ENCODE measurements around the gene CRB1. TPM values are rescaled to one million over a fixed set of nuclear protein-coding genes. Genes with fewer than 3 reads are reported as not detected.

The CRB1 gene
- total and polyA plus RNA-seq, 4 donors, result 0.03 to 0.55 (median 0.30) TPM

GRCh38 chr1:197448121-197448779 is 180.2 kb downstream of the CRB1 start:
- no peak for ATAC-seq (ENCODE audit: insufficient read depth, low FRiP score)
- H3K9ac ChIP-seq (ENCODE audit: insufficient read depth in 1 of 2, low read length in 2 of 2), result no peak overlapping the region
- no peak overlapping the region for H3K27ac ChIP-seq (ENCODE audit: low read depth in 1 of 2, low read length in 1 of 2)
- H3K9me3 ChIP-seq (ENCODE audit: control insufficient read depth in 4 of 4, insufficient read depth in 3 of 4, low read length in 3 of 4), result no peaks in the 10 kb centered on the region
- H3K4me3 ChIP-seq, result no peak overlapping the region
- peaks cover 0 to 3% (median 0%) of the 10 kb centered on the region in 3 donors for H3K27me3 ChIP-seq (ENCODE audit: control insufficient read depth in 3 of 3, insufficient read depth in 3 of 3, low read length in 2 of 3)
- H3K4me1 ChIP-seq (ENCODE audit: control insufficient read depth in 5 of 5, insufficient read depth in 5 of 5, low read length in 5 of 5), result peaks cover 0 to 6% (median 0%) of the 10 kb centered on the region in 5 donors
- no peaks in the 10 kb centered on the region for H3K36me3 ChIP-seq (ENCODE audit: control insufficient read depth in 4 of 4, insufficient read depth in 4 of 4, low read length in 4 of 4)
- WGBS, 2 donors, result 70 to 82% methylated on average over 2 of the region's 2 CpGs
- no peak for TF ChIP-seq CTCF (IDR thresholded peaks at IDR 0.05; ENCODE audit: control extremely low read depth, extremely low read depth)
- no peak for DNase-seq

GRCh38 chr1:197451381-197451780 is 183.3 kb downstream of the CRB1 start:
- Histone ChIP-seq H3K9ac (ENCODE audit: insufficient read depth in 1 of 2, low read length in 2 of 2) (no peak overlapping the region), H3K4me3 (no peak overlapping the region), H3K9me3 (ENCODE audit: control insufficient read depth in 4 of 4, insufficient read depth in 3 of 4, low read length in 3 of 4) (no peaks in the 10 kb centered on the region), H3K4me1 (ENCODE audit: control insufficient read depth in 5 of 5, insufficient read depth in 5 of 5, low read length in 5 of 5) (peaks cover 0 to 6% (median 0%) of the 10 kb centered on the region in 5 donors), H3K36me3 (ENCODE audit: control insufficient read depth in 4 of 4, insufficient read depth in 4 of 4, low read length in 4 of 4) (no peaks in the 10 kb centered on the region), H3K27ac (ENCODE audit: low read depth in 1 of 2, low read length in 1 of 2) (no peak overlapping the region), H3K27me3 (ENCODE audit: control insufficient read depth in 3 of 3, insufficient read depth in 3 of 3, low read length in 2 of 3) (peaks cover 0 to 3% (median 0%) of the 10 kb centered on the region in 3 donors)
- no peak for TF ChIP-seq CTCF (IDR thresholded peaks at IDR 0.05; ENCODE audit: control extremely low read depth, extremely low read depth)
- ATAC-seq (ENCODE audit: insufficient read depth, low FRiP score) (no peak), DNase-seq (peak; percentile 24 to 78 (median 64))
- WGBS, 2 donors, result 72 to 82% methylated on average over 5 of the region's 5 CpGs

GRCh38 chr1:197453376-197454058 is 185.5 kb downstream of the CRB1 start:
- no peaks in the 10 kb centered on the region for H3K27me3 ChIP-seq (ENCODE audit: control insufficient read depth in 3 of 3, insufficient read depth in 3 of 3, low read length in 2 of 3)
- no peaks in the 10 kb centered on the region for H3K36me3 ChIP-seq (ENCODE audit: control insufficient read depth in 4 of 4, insufficient read depth in 4 of 4, low read length in 4 of 4)
- no peak for TF ChIP-seq CTCF (IDR thresholded peaks at IDR 0.05; ENCODE audit: control extremely low read depth, extremely low read depth)
- H3K4me1 ChIP-seq (ENCODE audit: control insufficient read depth in 5 of 5, insufficient read depth in 5 of 5, low read length in 5 of 5), result peaks cover 0 to 6% (median 0%) of the 10 kb centered on the region in 5 donors
- no peak for DNase-seq
- no peak overlapping the region for H3K27ac ChIP-seq (ENCODE audit: low read depth in 1 of 2, low read length in 1 of 2)
- WGBS, 2 donors, result 98% methylated on average over 1 of the region's 1 CpG
- no peaks in the 10 kb centered on the region for H3K9me3 ChIP-seq (ENCODE audit: control insufficient read depth in 4 of 4, insufficient read depth in 3 of 4, low read length in 3 of 4)
- H3K4me3 ChIP-seq, result no peak overlapping the region
- no peak for ATAC-seq (ENCODE audit: insufficient read depth, low FRiP score)
- no peak overlapping the region for H3K9ac ChIP-seq (ENCODE audit: insufficient read depth in 1 of 2, low read length in 2 of 2)

Data from lung (tissue), 12 donors.